ENCODE measurements around the gene PMIS2. TPM values are rescaled to one million over a fixed set of nuclear protein-coding genes. Genes with fewer than 3 reads are reported as not detected.

PMIS2 gene
- total RNA-seq, 1 donor from 2014 or later, result not detected

DNA sequence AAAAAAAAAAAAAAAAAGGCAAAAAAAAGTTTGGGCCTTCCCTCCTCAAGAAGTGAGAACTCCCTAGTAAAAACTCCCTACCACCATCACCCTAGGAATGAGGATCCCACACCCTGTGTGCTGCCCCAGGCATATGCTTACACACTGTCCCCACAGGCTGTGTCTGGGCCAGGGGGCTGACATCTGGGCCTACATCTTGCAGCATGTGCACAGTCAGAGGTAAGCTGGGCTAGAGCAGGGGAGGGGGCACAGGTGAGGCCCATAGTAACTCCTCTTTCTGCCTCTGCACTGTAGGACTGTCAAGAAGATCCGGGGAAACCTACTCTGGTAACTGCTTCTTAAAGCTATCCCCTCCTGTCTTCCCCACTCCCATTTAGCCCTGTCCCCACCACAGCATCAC is 27.6 kb downstream of the PMIS2 start:
- no peak for DNase-seq (ENCODE audit: low read depth)
- peaks cover 2% of the 10 kb centered on the region for H3K36me3 ChIP-seq (ENCODE audit: control insufficient read depth, insufficient read depth, low read length)
- FAIRE-seq, result no peak
- TF ChIP-seq, protein P1, sequence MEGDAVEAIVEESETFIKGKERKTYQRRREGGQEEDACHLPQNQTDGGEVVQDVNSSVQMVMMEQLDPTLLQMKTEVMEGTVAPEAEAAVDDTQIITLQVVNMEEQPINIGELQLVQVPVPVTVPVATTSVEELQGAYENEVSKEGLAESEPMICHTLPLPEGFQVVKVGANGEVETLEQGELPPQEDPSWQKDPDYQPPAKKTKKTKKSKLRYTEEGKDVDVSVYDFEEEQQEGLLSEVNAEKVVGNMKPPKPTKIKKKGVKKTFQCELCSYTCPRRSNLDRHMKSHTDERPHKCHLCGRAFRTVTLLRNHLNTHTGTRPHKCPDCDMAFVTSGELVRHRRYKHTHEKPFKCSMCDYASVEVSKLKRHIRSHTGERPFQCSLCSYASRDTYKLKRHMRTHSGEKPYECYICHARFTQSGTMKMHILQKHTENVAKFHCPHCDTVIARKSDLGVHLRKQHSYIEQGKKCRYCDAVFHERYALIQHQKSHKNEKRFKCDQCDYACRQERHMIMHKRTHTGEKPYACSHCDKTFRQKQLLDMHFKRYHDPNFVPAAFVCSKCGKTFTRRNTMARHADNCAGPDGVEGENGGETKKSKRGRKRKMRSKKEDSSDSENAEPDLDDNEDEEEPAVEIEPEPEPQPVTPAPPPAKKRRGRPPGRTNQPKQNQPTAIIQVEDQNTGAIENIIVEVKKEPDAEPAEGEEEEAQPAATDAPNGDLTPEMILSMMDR (IDR thresholded peaks at IDR 0.05; ENCODE audit: insufficient read depth, low read length, severe bottlenecking), result no peak
- no peaks in the 10 kb centered on the region for H3K27me3 ChIP-seq (ENCODE audit: control insufficient read depth, insufficient read depth, low read length)
- no peak overlapping the region for H3K4me3 ChIP-seq (ENCODE audit: low read depth, low read length)

DNA sequence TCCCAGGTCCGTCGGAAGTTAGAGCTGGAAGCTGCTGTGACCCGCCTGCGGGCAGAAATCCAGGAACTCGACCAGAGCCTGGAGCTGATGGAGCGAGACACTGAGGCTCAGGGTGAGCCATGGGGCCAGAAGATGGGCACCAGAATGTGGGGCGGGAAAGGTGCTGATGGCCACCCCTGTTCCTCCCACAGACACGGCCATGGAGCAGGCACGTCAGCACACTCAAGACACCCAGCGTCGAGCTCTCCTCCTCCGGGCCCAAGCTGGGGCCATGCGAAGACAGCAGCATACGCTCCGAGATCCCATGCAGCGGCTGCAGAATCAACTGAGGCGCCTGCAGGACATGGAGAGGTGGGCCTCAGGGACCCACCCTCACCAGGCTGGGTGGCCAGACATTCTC is 29.1 kb downstream of the PMIS2 start:
- H3K36me3 ChIP-seq (ENCODE audit: control insufficient read depth, insufficient read depth, low read length), result peaks cover 4% of the 10 kb centered on the region
- H3K4me3 ChIP-seq (ENCODE audit: low read depth, low read length), result no peak overlapping the region
- no peak for DNase-seq (ENCODE audit: low read depth)
- TF ChIP-seq, protein P1 (IDR thresholded peaks at IDR 0.05; ENCODE audit: insufficient read depth, low read length, severe bottlenecking), result no peak
- H3K27me3 ChIP-seq (ENCODE audit: control insufficient read depth, insufficient read depth, low read length), result no peaks in the 10 kb centered on the region
- FAIRE-seq, result no peak

DNA sequence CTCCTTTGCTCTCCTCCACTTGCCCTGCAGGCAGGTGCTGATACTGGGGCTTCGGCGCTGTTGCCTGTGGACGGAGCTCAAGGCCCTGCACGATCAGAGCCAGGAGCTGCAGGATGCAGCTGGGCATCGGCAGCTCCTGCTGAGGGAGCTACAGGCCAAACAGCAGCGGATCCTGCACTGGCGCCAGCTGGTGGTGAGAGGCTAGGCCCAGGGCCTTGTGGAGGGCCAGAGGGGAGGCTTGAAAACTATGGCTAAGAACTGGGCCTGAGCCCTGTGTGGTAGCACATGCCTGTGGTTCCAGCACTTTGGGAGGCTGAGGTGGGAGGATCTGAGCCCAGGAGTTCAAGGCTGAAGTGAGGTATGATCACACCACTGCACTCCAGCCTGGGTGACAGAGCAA is 32.9 kb downstream of the PMIS2 start:
- DNase-seq (ENCODE audit: low read depth), result no peak
- TF ChIP-seq, protein P1 (IDR thresholded peaks at IDR 0.05; ENCODE audit: insufficient read depth, low read length, severe bottlenecking), result no peak
- Histone ChIP-seq H3K36me3 (ENCODE audit: control insufficient read depth, insufficient read depth, low read length) (peaks cover 4% of the 10 kb centered on the region), H3K27me3 (ENCODE audit: control insufficient read depth, insufficient read depth, low read length) (no peaks in the 10 kb centered on the region), H3K4me3 (ENCODE audit: low read depth, low read length) (no peak overlapping the region)
- FAIRE-seq, result no peak

DNA sequence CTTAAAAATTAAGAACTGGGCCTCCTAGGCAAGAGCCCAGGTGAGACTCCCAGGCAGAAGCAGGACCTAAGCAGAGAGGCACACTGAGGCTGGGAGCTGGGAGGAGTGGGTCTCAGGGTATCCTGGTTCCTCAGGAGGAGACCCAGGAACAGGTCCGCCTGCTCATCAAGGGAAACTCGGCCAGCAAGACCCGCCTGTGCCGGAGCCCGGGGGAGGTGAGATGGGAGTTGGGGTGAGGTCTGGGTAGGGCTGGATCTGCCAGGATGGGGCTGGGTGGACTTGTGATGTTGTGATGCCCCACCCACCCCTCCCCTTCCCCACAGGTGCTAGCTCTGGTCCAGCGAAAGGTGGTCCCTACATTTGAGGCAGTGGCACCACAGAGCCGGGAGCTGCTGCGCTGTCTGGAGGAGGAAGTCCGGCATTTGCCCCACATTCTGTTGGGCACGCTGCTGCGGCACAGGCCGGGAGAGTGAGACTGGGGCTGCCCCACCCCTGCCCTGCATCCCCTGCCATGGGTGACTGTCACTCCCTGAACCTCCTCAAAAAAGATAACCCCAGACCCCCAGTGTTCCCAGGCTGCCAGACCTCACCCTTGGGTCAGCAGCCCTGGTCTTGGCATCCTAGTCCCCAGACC is 33.4 kb downstream of the PMIS2 start:
- TF ChIP-seq, protein P1 (IDR thresholded peaks at IDR 0.05; ENCODE audit: insufficient read depth, low read length, severe bottlenecking), result no peak
- H3K4me3 ChIP-seq (ENCODE audit: low read depth, low read length), result no peak overlapping the region
- FAIRE-seq (no peak), DNase-seq (ENCODE audit: low read depth) (no peak)
- peaks cover 4% of the 10 kb centered on the region for H3K36me3 ChIP-seq (ENCODE audit: control insufficient read depth, insufficient read depth, low read length)
- H3K27me3 ChIP-seq (ENCODE audit: control insufficient read depth, insufficient read depth, low read length), result no peaks in the 10 kb centered on the region

DNA sequence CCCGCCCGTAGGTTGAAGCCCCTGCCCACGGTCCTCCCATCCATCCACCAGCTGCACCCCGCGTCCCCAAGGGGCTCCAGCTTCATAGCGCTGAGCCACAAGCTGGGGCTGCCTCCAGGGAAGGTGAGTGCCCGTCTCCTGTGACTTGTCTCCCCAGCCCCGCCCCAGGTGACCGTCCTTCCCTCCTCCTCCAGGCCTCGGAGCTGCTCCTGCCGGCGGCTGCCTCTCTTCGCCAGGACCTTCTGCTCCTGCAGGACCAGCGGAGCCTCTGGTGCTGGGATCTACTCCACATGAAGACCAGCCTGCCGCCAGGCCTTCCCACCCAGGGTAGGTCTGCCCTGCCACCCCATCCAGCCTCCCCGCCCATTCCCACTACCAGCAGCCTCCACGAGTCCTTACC is 34.0 kb downstream of the PMIS2 start:
- Histone ChIP-seq H3K4me3 (ENCODE audit: low read depth, low read length) (no peak overlapping the region), H3K27me3 (ENCODE audit: control insufficient read depth, insufficient read depth, low read length) (no peaks in the 10 kb centered on the region), H3K36me3 (ENCODE audit: control insufficient read depth, insufficient read depth, low read length) (peaks cover 4% of the 10 kb centered on the region)
- no peak for DNase-seq (ENCODE audit: low read depth)
- TF ChIP-seq, protein P1 (IDR thresholded peaks at IDR 0.05; ENCODE audit: insufficient read depth, low read length, severe bottlenecking), result no peak
- FAIRE-seq, result no peak

DNA sequence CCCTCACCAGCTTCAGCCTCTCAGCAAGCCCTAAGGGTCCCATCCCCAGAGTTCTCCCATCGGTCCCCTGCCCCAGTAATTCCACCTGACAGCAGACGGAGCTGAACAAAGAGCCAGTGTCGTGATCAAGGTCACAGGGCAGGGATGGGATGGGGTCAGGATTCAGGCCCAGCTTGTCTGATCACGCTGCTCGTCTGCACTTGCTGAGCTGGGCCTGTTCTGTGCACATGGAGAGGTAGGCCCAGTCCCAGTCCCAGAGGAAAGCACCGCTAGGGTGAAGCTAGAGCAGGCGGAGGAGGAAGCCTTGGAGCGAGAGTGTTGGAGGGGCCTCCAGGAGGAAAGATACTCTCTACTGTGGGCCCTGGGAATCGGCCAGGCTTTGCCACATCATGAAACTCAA is 35.7 kb downstream of the PMIS2 start:
- FAIRE-seq (no peak), DNase-seq (ENCODE audit: low read depth) (no peak)
- Histone ChIP-seq H3K36me3 (ENCODE audit: control insufficient read depth, insufficient read depth, low read length) (peaks cover 2% of the 10 kb centered on the region), H3K4me3 (ENCODE audit: low read depth, low read length) (no peak overlapping the region), H3K27me3 (ENCODE audit: control insufficient read depth, insufficient read depth, low read length) (no peaks in the 10 kb centered on the region)
- TF ChIP-seq, protein P1 (IDR thresholded peaks at IDR 0.05; ENCODE audit: insufficient read depth, low read length, severe bottlenecking), result no peak

Measured in bronchial epithelial cell (primary cell).